NCI-H446 treated with DMSO at 0.1 percent for 48 hours (cell line): ENCODE data around the gene AHNAK2.
A peak's percentile ranks its signal among the peaks of the same experiment; 100 is the strongest.

ENCODE experiments used
- DNase-seq: peaks from one replicate; lab custom pipeline; 2025; lab: John Stamatoyannopoulos, UW

AHNAK2 gene

GRCh38 chr14:105011312-105011990, 33.3 kb upstream of the AHNAK2 start:
- no peak for DNase-seq

- no peak for DNase-seq
These were observed 32.7 kb upstream of the AHNAK2 start for GRCh38 chr14:105010891-105011291.

- no peak for DNase-seq
These were observed 31.9 kb upstream of the AHNAK2 start for GRCh38 chr14:105010106-105010505.

GRCh38 chr14:105007593-105008264, 29.6 kb upstream of the AHNAK2 start:
- no peak for DNase-seq

GRCh38 chr14:105006831-105007592, 28.8 kb upstream of the AHNAK2 start:
- no peak for DNase-seq

GRCh38 chr14:105005929-105006830, 28.0 kb upstream of the AHNAK2 start:
- no peak for DNase-seq

GRCh38 chr14:105005329-105005928, 27.3 kb upstream of the AHNAK2 start:
- no peak for DNase-seq

GRCh38 chr14:104999361-104999760, 21.2 kb upstream of the AHNAK2 start:
- DNase-seq, result peak; percentile 66

GRCh38 chr14:104998801-104999200, 20.6 kb upstream of the AHNAK2 start:
- peak; percentile 40 for DNase-seq

GRCh38 chr14:104996483-104996882, 18.3 kb upstream of the AHNAK2 start:
- DNase-seq, result no peak

GRCh38 chr14:104996032-104996431, 17.9 kb upstream of the AHNAK2 start:
- no peak for DNase-seq

- DNase-seq, result no peak
These were observed 16.8 kb upstream of the AHNAK2 start for GRCh38 chr14:104994978-104995377.

- no peak for DNase-seq
These were observed 15.8 kb upstream of the AHNAK2 start for GRCh38 chr14:104993808-104994591.

GRCh38 chr14:104993306-104993705, 15.1 kb upstream of the AHNAK2 start:
- no peak for DNase-seq

GRCh38 chr14:104992501-104992900, 14.3 kb upstream of the AHNAK2 start:
- DNase-seq, result no peak

GRCh38 chr14:104991896-104992230, 13.7 kb upstream of the AHNAK2 start:
- DNase-seq, result no peak

GRCh38 chr14:104989951-104990303, 11.8 kb upstream of the AHNAK2 start:
- no peak for DNase-seq

- DNase-seq, result no peak
These were observed 11.2 kb upstream of the AHNAK2 start for GRCh38 chr14:104989236-104989950.

GRCh38 chr14:104986487-104987164, 8.5 kb upstream of the AHNAK2 start:
- DNase-seq, result no peak
